ENCODE results near the gene KCNK17. TPM values are rescaled to one million over a fixed set of nuclear protein-coding genes. Genes with fewer than 3 reads are reported as not detected.
"Not testable (repeated sequence)": the region's sequence is repeated elsewhere in the genome, so short reads cannot be mapped to it uniquely, and the experiment has no call there.

Gene KCNK17
- total RNA-seq, 1 donor from 2014 or later = not detected

- Mint-ChIP-seq H3K27me3 (ENCODE audit: insufficient read depth) (peaks cover 12% of the 10 kb centered on the region), H3K4me3 (no peak overlapping the region), H3K36me3 (ENCODE audit: low read depth) (no peaks in the 10 kb centered on the region), H3K4me1 (ENCODE audit: low read depth) (peaks cover 7% of the 10 kb centered on the region), H3K9me3 (no peaks in the 10 kb centered on the region), H3K27ac (no peak overlapping the region)
- intact Hi-C loops (cut with micrococcal nuclease) = no loop called here
- no peak for DNase-seq (ENCODE audit: low spot score)
Measured at GRCh38 chr6:39287601-39288000, 26.6 kb downstream of the KCNK17 start.

DNA sequence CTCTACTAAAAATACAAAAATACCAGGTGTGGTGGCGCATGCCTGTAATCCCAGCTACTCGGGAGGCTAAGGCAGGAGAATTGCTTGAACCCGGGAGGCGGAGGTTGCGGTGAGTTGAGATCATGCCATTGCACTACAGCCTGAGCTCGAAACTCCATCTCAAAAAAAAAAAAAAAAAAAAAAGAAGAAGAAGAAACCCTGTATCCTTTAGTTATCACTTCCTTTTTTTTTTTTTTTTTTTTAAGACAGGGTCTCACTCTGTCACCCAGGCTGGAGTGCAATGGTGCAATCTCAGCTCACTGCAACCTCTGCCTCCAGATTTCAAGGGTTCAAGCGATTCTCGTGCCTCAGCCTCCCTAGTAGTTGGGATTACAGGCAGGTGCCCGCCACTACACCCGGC is 27.6 kb downstream of the KCNK17 start:
- intact Hi-C loops (cut with micrococcal nuclease); H3K4me3 Mint-ChIP-seq; H3K27ac Mint-ChIP-seq; H3K27me3 Mint-ChIP-seq (ENCODE audit: insufficient read depth); H3K36me3 Mint-ChIP-seq (ENCODE audit: low read depth); DNase-seq (ENCODE audit: low spot score); H3K4me1 Mint-ChIP-seq (ENCODE audit: low read depth); H3K9me3 Mint-ChIP-seq: not testable (repeated sequence)

DNA sequence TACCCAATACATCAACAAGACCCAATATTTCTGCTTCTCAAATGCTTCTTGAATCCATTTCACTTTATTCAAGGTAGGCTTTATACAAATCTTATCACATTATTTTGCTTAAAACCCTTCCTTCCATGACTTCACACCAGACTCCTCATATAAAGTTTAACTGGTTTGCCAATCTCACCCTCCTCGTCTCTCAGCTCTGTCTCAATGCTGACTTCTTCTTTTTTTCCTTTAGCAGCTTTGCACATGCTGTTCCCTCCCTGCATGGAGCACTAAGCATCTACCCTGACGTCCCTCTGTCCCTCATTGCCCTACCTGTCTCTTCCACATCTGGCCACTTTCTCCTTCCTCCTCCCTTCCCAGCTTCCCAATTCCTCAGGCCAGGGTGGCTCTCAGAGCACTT is 31.4 kb downstream of the KCNK17 start:
- no peak for DNase-seq (ENCODE audit: low spot score)
- H3K27me3 Mint-ChIP-seq (ENCODE audit: insufficient read depth) = peaks cover 13% of the 10 kb centered on the region
- H3K9me3 Mint-ChIP-seq = no peaks in the 10 kb centered on the region
- H3K4me1 Mint-ChIP-seq (ENCODE audit: low read depth) = no peaks in the 10 kb centered on the region
- no peak overlapping the region for H3K4me3 Mint-ChIP-seq
- intact Hi-C loops (cut with micrococcal nuclease) = no loop called here
- H3K27ac Mint-ChIP-seq = no peak overlapping the region
- no peaks in the 10 kb centered on the region for H3K36me3 Mint-ChIP-seq (ENCODE audit: low read depth)

DNA sequence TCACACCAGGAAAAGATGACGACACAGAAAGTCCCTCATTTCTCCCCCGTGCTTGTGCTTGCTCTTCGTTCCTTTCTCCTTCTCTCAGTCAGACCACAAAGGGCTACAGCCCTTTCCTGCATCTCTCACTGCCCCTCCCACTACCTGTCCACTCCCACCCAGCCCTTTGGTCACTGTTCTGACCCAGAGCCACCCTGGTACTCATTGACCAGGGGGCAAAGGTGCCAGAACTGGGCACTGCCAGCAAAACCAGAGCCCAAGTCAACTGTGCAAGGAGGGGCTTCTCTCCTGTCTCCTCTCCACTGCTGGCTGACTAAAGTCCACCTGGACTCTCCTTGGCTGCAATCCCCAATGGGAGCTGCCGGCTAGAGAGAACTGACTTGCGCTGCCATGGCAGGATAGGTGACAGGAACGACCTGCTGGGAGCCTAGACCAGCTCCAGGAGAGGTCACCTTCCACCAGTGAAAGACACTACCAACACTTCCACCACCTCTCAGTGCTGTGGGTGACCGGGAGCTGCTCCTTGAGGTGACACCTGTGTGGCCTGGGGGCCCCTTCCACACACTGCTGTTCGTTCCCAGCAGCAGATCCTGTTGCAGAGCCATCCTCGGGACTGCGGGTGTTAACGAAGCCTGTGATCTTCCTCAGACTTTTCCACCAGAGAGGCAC is 32.8 kb downstream of the KCNK17 start:
- intact Hi-C loops (cut with micrococcal nuclease) = no loop called here
- no peak for DNase-seq (ENCODE audit: low spot score)
- no peaks in the 10 kb centered on the region for H3K36me3 Mint-ChIP-seq (ENCODE audit: low read depth)
- H3K4me1 Mint-ChIP-seq (ENCODE audit: low read depth) = no peaks in the 10 kb centered on the region
- no peak overlapping the region for H3K4me3 Mint-ChIP-seq
- H3K27me3 Mint-ChIP-seq (ENCODE audit: insufficient read depth) = peaks cover 14% of the 10 kb centered on the region
- H3K27ac Mint-ChIP-seq = no peak overlapping the region
- no peaks in the 10 kb centered on the region for H3K9me3 Mint-ChIP-seq

- Mint-ChIP-seq H3K27ac (no peak overlapping the region), H3K36me3 (ENCODE audit: low read depth) (no peaks in the 10 kb centered on the region)
- DNase-seq (ENCODE audit: low spot score) = no peak
Measured at GRCh38 chr6:39280247-39280731, 33.9 kb downstream of the KCNK17 start.

DNA sequence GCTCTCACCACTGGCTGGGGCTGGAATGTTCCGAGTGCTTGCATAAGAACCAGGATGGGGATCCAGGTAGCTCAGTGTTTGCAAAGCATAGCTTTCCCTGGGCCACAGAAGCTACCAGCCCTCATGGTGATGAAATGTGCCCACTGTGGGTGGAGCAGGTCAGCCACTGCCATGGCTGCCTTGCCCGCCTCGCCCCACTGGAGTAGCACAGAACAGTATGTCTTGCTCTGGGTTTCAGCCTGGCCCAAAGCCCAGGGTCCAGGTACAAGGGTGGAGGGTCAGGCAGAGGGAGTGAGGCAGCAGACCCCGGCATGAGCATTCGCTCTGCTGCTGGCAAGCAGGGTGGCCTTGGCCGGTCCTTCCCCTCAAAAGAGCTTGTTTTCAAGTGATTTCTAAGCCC is 34.7 kb downstream of the KCNK17 start:
- DNase-seq (ENCODE audit: low spot score) = no peak
- no peaks in the 10 kb centered on the region for H3K4me1 Mint-ChIP-seq (ENCODE audit: low read depth)
- H3K4me3 Mint-ChIP-seq = no peak overlapping the region
- peaks cover 10% of the 10 kb centered on the region for H3K27me3 Mint-ChIP-seq (ENCODE audit: insufficient read depth)
- H3K36me3 Mint-ChIP-seq (ENCODE audit: low read depth) = no peaks in the 10 kb centered on the region
- intact Hi-C loops (cut with micrococcal nuclease) = no loop called here
- H3K27ac Mint-ChIP-seq = no peak overlapping the region
- H3K9me3 Mint-ChIP-seq = no peaks in the 10 kb centered on the region

More at GRCh38 chr6:39280247-39280731, 33.9 kb downstream of the KCNK17 start:
- intact Hi-C loops (cut with micrococcal nuclease) = no loop called here
- Mint-ChIP-seq H3K27me3 (ENCODE audit: insufficient read depth) (peaks cover 11% of the 10 kb centered on the region), H3K9me3 (no peaks in the 10 kb centered on the region), H3K4me1 (ENCODE audit: low read depth) (no peaks in the 10 kb centered on the region), H3K4me3 (no peak overlapping the region)

DNA sequence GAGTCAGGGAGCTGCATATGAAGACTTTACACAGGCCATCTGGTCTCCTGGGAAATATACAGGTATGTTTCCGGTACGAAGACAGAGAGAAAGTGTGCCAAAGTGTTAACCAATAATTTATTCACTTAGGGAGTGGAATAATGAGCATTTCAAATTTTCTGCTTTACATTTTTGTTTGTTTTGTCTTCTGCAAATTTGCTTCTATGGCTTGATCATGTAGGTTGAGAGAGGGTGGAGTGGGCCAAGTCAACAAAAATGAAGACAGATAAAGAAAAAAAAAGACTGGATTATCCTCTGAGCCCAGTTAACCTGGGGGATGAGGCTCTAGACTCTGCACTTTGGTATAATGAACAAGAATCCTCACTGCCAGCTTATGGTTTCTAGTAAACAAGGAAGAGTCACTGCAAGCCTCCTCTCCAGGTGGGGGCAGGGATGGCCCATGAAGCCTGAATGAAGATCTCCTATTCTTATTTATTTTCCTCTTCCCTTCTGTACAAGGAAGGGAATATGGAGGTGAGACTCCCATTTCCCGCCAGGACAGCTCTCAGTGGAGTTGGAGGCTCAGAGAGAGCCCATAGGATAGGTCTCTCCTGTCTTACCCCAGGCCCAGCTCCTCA is 37.7 kb downstream of the KCNK17 start:
- Mint-ChIP-seq H3K9me3 (no peaks in the 10 kb centered on the region), H3K27me3 (ENCODE audit: insufficient read depth) (peaks cover 7% of the 10 kb centered on the region), H3K36me3 (ENCODE audit: low read depth) (no peaks in the 10 kb centered on the region), H3K4me1 (ENCODE audit: low read depth) (no peaks in the 10 kb centered on the region), H3K27ac (no peak overlapping the region), H3K4me3 (no peak overlapping the region)
- intact Hi-C loops (cut with micrococcal nuclease) = no loop called here
- DNase-seq (ENCODE audit: low spot score) = no peak

DNA sequence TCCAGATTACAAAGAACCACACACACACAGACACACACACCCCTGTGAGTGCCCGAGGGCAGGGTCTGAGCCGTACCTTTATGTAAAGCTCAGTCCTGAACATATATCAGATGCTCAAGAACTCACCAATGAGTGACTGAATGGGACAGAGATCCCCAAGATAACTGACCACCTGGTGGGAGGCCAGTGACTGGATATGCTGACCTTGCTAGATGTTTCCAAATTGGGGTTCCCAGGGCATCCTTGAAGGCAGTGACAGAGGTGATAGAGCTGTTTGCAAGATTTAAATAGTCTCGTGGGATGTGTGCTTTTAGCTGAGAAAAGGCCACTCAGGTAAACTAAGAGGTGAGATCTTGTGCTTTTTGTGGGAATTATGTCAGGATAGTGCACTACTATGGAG is 39.3 kb downstream of the KCNK17 start:
- DNase-seq (ENCODE audit: low spot score) = no peak
- intact Hi-C loops (cut with micrococcal nuclease) = no loop called here
- Mint-ChIP-seq H3K27me3 (ENCODE audit: insufficient read depth) (peaks cover 5% of the 10 kb centered on the region), H3K27ac (no peak overlapping the region), H3K9me3 (no peaks in the 10 kb centered on the region), H3K4me3 (no peak overlapping the region), H3K4me1 (ENCODE audit: low read depth) (no peaks in the 10 kb centered on the region), H3K36me3 (ENCODE audit: low read depth) (no peaks in the 10 kb centered on the region)

GRCh38 chr6:39274471-39274870 is 39.7 kb downstream of the KCNK17 start:
- H3K4me1 Mint-ChIP-seq (ENCODE audit: low read depth) = no peaks in the 10 kb centered on the region
- no peak for DNase-seq (ENCODE audit: low spot score)
- intact Hi-C loops (cut with micrococcal nuclease) = no loop called here
- no peaks in the 10 kb centered on the region for H3K36me3 Mint-ChIP-seq (ENCODE audit: low read depth)
- no peak overlapping the region for H3K4me3 Mint-ChIP-seq
- H3K27ac Mint-ChIP-seq = no peak overlapping the region
- peaks cover 5% of the 10 kb centered on the region for H3K27me3 Mint-ChIP-seq (ENCODE audit: insufficient read depth)
- H3K9me3 Mint-ChIP-seq = no peaks in the 10 kb centered on the region

- Mint-ChIP-seq H3K27me3 (ENCODE audit: insufficient read depth) (peaks cover 5% of the 10 kb centered on the region), H3K36me3 (ENCODE audit: low read depth) (no peaks in the 10 kb centered on the region), H3K9me3 (no peaks in the 10 kb centered on the region), H3K27ac (no peak overlapping the region), H3K4me1 (ENCODE audit: low read depth) (no peaks in the 10 kb centered on the region), H3K4me3 (no peak overlapping the region)
- intact Hi-C loops (cut with micrococcal nuclease) = no loop called here
- DNase-seq (ENCODE audit: low spot score) = no peak
Measured at GRCh38 chr6:39273406-39273821, 40.8 kb downstream of the KCNK17 start.

DNA sequence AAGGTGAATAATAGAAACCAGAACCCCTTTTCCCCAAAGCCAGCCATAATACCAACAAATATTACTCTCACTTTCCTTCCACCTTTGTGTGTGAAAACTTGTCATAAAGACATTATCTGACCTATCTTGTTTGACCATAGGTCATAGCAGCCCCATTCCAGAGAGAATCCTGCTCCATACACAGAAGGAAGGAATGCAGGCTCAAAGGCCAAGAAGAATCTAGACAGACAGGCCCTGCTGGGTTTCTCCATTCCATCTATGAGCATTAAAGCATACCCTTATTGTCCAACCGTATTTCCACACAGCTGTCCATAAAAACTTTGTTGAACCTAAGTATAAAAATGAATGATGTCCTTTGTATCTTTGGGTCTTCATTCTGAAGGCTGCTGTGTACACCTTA is 44.3 kb downstream of the KCNK17 start:
- H3K27ac Mint-ChIP-seq = no peak overlapping the region
- intact Hi-C loops (cut with micrococcal nuclease) = no loop called here
- H3K36me3 Mint-ChIP-seq (ENCODE audit: low read depth) = no peaks in the 10 kb centered on the region
- DNase-seq (ENCODE audit: low spot score) = no peak
- no peak overlapping the region for H3K4me3 Mint-ChIP-seq
- H3K9me3 Mint-ChIP-seq = no peaks in the 10 kb centered on the region
- H3K27me3 Mint-ChIP-seq (ENCODE audit: insufficient read depth) = peaks cover 1% of the 10 kb centered on the region
- H3K4me1 Mint-ChIP-seq (ENCODE audit: low read depth) = peaks cover 5% of the 10 kb centered on the region

DNA sequence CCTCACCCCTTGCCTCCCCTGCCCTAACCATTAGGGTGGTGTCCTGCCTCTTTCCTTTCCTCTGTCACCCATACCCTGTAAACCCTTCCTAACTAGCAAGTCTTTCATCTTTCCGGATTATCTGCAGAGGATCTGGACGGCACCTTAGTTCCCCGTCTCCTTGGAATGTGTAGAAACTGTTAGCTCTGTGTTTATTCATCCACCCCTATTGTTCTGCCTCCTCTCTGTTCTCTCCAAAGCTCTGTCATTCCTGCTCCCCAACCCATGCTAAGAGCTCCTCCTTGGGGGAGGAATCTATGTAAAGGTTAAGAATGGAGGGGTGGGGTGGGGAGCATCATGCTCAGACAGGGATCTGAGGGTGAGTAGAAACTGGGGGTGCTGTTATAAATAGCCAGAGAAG is 45.5 kb downstream of the KCNK17 start:
- Mint-ChIP-seq H3K27me3 (ENCODE audit: insufficient read depth) (peaks cover 1% of the 10 kb centered on the region), H3K27ac (no peak overlapping the region), H3K4me3 (no peak overlapping the region), H3K36me3 (ENCODE audit: low read depth) (no peaks in the 10 kb centered on the region), H3K9me3 (no peaks in the 10 kb centered on the region), H3K4me1 (ENCODE audit: low read depth) (peaks cover 8% of the 10 kb centered on the region)
- intact Hi-C loops (cut with micrococcal nuclease) = no loop called here
- DNase-seq (ENCODE audit: low spot score) = no peak

GRCh38 chr6:39268171-39268570 is 46.0 kb downstream of the KCNK17 start:
- intact Hi-C loops (cut with micrococcal nuclease) = no loop called here
- H3K9me3 Mint-ChIP-seq = no peaks in the 10 kb centered on the region
- H3K27ac Mint-ChIP-seq = no peak overlapping the region
- no peak for DNase-seq (ENCODE audit: low spot score)
- no peak overlapping the region for H3K4me3 Mint-ChIP-seq
- H3K4me1 Mint-ChIP-seq (ENCODE audit: low read depth) = peaks cover 13% of the 10 kb centered on the region
- no peaks in the 10 kb centered on the region for H3K36me3 Mint-ChIP-seq (ENCODE audit: low read depth)
- peaks cover 1% of the 10 kb centered on the region for H3K27me3 Mint-ChIP-seq (ENCODE audit: insufficient read depth)

Data from activated T-helper 1 cell treated with anti-CD3 and anti-CD28 coated beads, Interleukin-12 subunit alpha, Interleukin-12 subunit beta, Interleukin-2, Interleukin-4 antibody, amounts not matched to agents 30 ng/mL and 10 ng/mL and 1 ng/mL, durations not matched to agents 14 hours and 24 hours and 36 hours (primary cell).